Measurements from ENCODE around the gene SLC30A1. TPM values are rescaled to one million over a fixed set of nuclear protein-coding genes. Genes with fewer than 3 reads are reported as not detected.
A peak's percentile ranks its signal among the peaks of the same experiment; 100 is the strongest.

Gene SLC30A1
- total and polyA plus RNA-seq, 2 of the 13 experiments (the other 11 are each of a cell fraction or from before 2014, with no cell fraction given) = 5.9 to 24.4 TPM

- TF ChIP-seq SPEN (CRISPR knock-in tag; IDR thresholded peaks at IDR 0.05; ENCODE audit: low read depth) (no peak; the same call in 1 of the 2 replicates), HNRNPK (IDR thresholded peaks at IDR 0.05; ENCODE audit: low read depth, low read length, poor library complexity, severe bottlenecking) (no peak), POLR2A (IDR thresholded peaks at IDR 0.05; ENCODE audit: insufficient read depth in 1 of 2, low read depth in 2 of 2, low read length in 2 of 2) (no peak), NFKBIZ (CRISPR knock-in tag; IDR thresholded peaks at IDR 0.05) (no peak), AKNA (CRISPR knock-in tag; IDR thresholded peaks at IDR 0.05; ENCODE audit: borderline replicate concordance) (no peak), HNRNPH1 (optimal IDR thresholded peaks at IDR 0.05; ENCODE audit: low read depth, low read length) (no peak), DMAP1 (CRISPR knock-in tag; IDR thresholded peaks at IDR 0.05) (no peak; the same call in 1 of the 2 replicates), ZNF136 (CRISPR knock-in tag; IDR thresholded peaks at IDR 0.05; ENCODE audit: low read depth) (no peak), CEBPG (CRISPR knock-in tag; IDR thresholded peaks at IDR 0.05) (peak; percentile 56), ZNF670 (CRISPR knock-in tag; IDR thresholded peaks at IDR 0.05; ENCODE audit: borderline replicate concordance) (no peak), TEF (CRISPR knock-in tag; IDR thresholded peaks at IDR 0.05) (no peak), ZBTB46 (CRISPR knock-in tag; IDR thresholded peaks at IDR 0.05; ENCODE audit: borderline replicate concordance) (no peak), ZBTB38 (CRISPR knock-in tag; IDR thresholded peaks at IDR 0.05) (0 out of 2 replicates have a peak, but pooled peaks have one; percentile 12), BORCS8-MEF2B (CRISPR knock-in tag; IDR thresholded peaks at IDR 0.05) (0 out of 2 replicates have a peak, but pooled peaks have one; percentile 9), GFI1 (CRISPR knock-in tag; IDR thresholded peaks at IDR 0.05; ENCODE audit: borderline replicate concordance) (peak; percentile 29; the same call in 1 of the 2 replicates), NR0B2 (CRISPR knock-in tag; IDR thresholded peaks at IDR 0.05) (no peak), ZNF12 (CRISPR knock-in tag; IDR thresholded peaks at IDR 0.05) (no peak), FLYWCH1 (CRISPR knock-in tag; IDR thresholded peaks at IDR 0.05) (no peak), CREB3 (CRISPR knock-in tag; IDR thresholded peaks at IDR 0.05) (no peak), ZNF720 (CRISPR knock-in tag; IDR thresholded peaks at IDR 0.05) (no peak)
Observed at GRCh38 chr1:211619033-211619996, 40.4 kb upstream of the SLC30A1 start (continued).

Measured in HepG2 (cell line).